HG02588 (cell line): Measurements from ENCODE around the gene STK10.

Source experiments
- ATAC-seq: cut with Tn5 transposase; IDR thresholded peaks from one replicate; pipeline ENCODE4 v1.9.1; 2021; ENCODE audit warnings: mild to moderate bottlenecking, moderate library complexity; ENCODE audit not compliant: unreplicated experiment

Gene STK10

DNA sequence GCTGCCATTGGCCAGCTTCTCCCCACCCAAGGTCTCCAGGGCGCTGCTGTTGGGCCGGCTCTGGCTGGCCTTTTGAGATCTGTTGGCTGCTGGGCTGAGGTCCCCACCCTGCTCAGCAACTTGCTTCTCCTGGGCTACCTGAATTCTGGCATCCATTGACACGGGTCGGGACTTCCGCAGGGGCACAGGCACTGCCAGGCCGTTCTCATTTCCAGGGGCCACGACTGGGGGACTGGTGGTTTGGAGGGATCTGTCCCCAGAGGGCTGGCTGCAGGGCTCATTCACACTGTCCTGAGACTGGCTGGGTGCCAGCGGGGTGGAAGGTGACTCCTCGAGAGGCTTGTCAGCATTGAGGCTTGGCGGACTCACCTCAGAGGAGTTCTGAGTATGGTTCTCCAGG lies 94.5 kb downstream of the STK10 start:
- ATAC-seq = no peak

DNA sequence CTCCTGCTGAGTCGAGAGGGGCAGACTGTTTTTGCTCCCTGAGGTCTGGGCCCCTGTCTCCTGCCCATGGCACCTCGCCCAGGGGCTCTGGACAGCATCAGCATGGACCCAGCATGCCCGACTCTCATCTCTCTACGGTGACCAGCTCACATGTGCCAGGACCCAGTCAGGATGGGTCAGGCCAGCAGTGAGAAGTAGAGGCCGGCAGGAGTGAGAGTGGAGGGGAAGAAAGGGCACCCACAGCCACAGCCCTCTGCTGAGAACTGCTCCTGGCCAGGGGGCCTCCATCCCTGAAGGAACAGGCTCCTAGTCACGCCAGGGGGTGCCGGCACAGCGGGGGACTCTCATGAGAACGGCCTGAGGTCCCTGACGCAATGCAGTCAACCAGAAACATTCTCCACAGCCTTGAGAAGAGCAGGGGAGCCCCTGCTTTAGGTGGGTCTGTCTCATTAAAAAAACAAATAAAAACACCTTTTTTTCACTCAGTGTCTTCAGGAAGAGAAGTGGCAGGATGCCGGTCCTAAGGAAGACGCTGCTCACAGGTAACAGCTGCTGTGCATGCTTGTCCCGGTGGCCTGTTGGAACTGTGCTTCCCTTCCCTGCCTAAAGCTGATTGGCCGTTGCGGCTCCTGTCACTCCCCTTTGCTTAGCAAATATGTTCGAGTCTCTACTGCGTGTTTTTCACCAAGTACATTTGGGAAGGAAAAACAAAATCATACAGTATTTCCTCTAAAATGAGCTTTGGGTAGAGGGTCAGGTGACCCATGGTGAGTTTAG lies 95.9 kb downstream of the STK10 start:
- no peak for ATAC-seq

DNA sequence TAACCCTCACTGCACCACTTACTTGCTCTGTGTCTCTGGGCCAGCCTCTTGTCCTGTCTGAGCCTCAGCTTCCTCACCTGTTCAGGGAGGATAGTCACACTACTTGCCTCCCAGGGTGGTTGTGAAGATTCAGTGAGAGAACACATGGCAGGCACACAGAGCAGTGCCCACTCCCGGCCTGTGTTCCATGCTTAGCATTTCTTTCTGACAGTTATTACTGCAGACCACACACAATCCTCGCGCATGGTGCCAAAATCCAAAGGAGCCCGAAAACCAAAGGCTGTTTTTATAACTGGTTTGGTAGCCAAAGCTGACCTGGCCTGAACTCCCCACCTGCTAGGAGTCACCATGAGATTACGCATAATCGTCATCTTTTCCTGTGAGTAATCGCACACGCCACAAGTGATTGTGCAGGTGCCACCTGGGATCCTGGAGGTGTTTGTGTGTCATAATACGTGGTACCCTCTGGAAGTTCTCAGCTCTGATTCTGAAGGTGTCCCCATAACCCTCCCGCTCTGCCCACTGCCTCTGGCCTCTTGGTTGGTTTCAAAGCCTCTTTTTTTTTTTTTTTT lies 97.0 kb downstream of the STK10 start:
- ATAC-seq = no peak

DNA sequence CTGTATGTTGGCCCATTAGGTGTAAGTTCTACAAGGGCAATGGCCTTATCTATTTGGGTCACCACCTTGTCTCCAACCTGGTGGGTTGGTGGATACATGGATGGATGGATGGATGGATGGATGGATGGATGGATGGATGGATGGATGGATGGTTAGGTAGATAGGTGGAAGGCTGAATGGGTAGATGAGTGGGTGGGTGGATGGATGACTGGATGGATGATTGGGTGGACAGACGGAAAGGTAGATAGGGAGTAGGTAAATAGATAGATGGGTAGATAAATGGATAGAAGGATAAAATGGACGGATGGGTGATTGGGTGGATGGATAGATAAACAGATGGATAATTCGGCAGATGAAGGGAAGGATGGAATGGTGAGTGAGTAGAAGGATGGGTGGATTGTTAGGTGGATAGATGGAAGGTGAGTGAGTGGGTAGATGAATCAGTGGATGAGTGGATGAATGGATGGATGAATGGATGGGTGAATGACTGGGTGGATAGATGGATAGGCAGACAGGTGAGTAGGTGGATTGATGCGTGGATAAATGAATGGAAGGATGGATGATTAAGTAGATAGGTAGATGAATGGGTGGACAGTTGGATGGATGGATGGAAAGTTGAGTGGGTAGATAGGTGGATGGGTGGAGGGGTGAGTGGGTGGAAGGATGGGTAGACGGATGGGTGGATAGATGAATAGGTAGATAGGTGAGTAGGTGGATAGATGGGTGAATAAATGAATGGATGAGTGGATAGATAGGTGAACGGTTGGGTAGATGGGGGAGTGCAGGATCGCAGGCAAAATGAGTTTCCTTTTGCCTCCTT lies 98.5 kb downstream of the STK10 start:
- ATAC-seq = no peak

- no peak for ATAC-seq
These were observed 99.2 kb downstream of the STK10 start for GRCh38 chr5:172088801-172089200.

DNA sequence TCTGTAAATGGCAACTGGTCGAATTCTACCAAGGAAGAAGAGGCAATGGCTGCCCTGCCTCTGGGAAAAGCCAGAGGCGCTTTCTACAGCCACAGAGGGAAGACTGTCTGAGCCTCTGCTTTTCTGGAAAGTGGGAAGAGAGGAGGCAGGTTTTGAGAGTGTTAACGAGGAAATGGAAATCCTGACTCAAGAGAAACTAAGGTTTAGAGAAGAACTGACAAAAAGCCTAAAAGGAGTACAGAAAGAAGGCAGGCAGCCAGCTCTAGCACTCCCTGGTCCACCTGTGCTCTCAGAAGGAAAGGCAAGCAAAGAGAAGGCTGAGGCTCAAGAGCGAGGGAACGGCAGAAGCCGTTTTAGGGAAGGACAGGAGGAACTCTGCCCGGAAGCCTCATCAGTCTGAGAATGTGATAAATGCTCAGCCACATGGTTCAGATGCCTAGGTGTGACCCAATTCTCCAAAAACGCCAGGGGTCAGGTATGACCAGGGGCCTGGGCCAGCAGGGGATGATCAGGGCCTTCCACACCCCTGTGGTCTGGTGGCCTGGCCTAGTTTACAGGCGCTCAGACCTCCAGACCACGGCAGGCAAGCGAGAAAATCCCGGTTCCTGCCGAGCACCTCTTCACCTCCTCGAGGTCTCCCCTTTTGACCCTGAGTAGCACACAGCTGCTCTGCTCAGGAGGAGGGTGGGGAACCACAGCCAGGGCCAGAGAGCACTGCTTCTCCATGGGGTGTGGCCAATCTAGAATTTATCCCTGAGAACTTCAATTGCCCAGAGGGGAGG lies 101.6 kb downstream of the STK10 start:
- no peak for ATAC-seq

DNA sequence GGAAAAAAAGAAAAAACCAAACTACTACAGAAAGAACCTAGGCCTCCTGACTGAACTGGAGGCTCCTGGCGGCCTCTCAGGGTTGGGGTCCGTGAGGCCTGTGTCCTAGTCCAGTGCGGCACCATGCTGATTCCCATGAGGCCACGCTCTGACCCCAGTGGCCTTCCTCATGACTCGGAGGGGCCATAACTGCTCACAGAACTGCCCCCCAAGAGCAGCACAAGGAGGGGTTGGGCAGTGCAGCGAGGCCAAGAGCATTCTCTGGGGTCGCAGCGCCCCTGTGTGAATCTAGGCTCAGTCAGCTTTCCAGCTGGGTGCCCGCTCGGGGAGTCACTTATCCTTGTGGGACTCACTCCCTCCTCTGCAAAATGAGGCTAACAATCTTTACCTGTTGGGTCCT lies 102.3 kb downstream of the STK10 start:
- no peak for ATAC-seq

- ATAC-seq = no peak
These were observed 105.8 kb downstream of the STK10 start for GRCh38 chr5:172082180-172082579.

- no peak for ATAC-seq
These were observed 108.1 kb downstream of the STK10 start for GRCh38 chr5:172079876-172080275.

GRCh38 chr5:172078726-172079345 lies 109.2 kb downstream of the STK10 start:
- no peak for ATAC-seq

DNA sequence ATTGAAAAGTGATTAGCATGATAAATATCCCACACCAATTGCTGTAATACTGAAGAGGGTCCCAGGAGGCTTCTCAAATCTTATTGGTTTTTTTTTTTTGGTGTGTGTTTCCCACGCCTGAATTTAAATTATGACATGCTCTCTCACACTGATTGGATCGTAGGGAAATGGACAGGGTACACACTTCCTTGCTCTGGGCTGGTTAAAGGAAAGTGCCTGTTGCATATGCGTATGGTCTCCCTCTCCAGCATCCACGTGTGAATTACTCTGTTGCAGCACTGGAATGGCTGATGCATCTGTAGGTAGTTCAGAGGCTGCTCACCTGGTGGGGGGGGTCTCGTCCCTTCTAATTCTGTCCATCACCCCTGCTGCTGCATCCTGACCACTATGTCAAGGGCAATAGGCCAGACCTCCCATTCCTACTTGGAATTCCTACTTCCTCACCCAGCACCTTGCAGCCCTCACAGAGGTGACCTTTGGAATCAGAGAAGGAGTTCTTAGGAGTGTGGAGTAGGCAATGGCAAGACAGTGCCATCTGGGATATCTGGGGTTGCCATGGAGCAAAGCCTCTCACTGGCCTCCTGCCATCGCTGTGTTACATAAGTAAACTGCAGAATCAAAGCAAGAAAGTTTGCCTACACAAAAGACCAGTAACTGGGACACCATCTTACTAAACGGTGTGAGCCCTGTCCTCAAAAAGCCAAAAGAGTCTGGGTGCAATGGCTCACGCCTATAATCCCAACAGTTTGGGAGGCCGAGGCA lies 110.2 kb downstream of the STK10 start:
- ATAC-seq = no peak

GRCh38 chr5:172076761-172077244 lies 111.2 kb downstream of the STK10 start:
- ATAC-seq = no peak

GRCh38 chr5:172075656-172076055 lies 112.4 kb downstream of the STK10 start:
- no peak for ATAC-seq

DNA sequence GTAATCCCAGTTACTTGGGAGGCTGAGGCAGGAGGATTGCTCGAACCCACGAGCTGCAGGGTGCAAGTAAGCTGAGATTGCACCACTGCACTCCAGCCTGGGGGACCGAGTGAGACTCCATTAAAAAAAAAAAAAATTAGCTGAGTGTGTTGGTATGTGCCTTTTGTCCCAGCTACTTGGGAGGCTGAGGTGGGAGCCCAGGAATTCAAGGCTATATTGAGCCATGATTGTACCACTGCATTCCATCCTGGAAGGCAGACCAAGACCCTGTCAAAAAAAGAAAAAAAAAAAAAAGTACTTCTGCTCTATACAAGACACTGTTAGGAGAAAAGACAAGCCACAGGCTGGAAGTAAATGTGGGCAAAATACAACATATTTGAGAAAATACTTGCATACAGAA lies 113.1 kb downstream of the STK10 start:
- no peak for ATAC-seq

DNA sequence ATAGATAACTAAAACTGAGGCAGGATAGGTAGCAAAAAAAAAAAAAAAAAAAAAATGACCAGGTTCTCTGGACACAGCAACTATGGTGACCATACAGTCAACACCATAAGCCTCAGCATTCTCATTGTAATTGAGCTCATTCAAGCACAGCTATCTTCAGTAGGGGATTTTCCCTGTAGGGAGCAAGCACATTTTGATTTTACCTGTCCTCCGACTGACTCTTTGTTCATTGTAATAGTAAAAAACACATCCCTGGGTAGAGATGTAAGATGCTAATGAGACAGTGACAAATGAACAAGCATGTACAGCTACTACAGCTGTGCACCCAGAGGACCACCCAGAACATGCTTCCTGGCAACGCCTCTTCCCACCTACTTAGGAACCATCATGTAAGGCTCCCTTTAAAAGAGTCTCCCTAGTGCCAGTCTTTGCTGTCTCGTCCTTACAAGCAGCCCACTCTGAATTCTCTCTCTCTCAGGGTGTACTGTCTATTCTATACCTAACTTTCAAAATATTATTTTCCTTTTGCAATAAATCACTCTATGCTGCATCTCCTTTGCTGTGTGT lies 116.6 kb downstream of the STK10 start:
- ATAC-seq = no peak

DNA sequence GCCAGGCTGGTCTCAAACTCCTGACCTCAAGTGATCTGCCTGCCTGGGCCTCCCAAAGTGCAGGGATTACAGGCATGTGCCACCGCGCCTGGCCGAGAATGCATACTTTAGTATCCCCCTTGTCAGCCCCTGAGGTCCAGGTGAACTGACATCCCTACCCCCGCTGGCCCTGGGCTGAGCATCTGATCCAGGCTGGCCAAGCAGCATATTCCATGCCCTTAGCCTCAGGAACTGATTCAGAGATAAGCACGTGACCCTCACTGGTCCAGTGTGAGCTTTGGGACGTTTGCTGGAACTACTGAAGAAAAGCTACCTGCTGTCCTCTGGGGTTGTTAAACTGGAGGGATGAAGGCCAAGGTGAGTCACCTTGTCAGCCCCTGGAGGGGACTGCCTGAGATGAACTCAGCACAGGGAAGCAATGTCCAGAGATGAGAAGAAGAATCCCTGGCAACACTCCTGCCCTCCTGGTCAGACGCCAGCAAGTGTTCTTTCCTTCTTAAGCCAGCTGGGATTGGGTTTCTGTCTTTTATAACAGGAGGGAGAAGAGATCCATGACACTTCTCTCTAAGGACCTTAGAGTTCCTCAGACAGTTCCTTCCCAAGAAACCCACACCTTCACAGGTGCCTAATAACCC lies 122.5 kb downstream of the STK10 start:
- no peak for ATAC-seq

GRCh38 chr5:172064766-172065165 lies 123.3 kb downstream of the STK10 start:
- no peak for ATAC-seq

GRCh38 chr5:172064358-172064757 lies 123.7 kb downstream of the STK10 start:
- no peak for ATAC-seq
